Measurements from ENCODE around the gene MED13L. TPM values are rescaled to one million over a fixed set of nuclear protein-coding genes. Genes with fewer than 3 reads are reported as not detected.

The MED13L gene
- total and polyA plus RNA-seq, 2 of the 8 experiments (the other 6 are each of a cell fraction or from before 2014, with no cell fraction given) = 15.9 to 51.7 TPM

GRCh38 chr12:116187151-116187511 is 90.4 kb downstream of the MED13L start:
- Histone ChIP-seq H3K27ac (ENCODE audit: low read depth, low read length) (no peak overlapping the region), H3K14ac (ENCODE audit: insufficient read length) (no peak overlapping the region), H3K4me2 (ENCODE audit: insufficient read depth in 1 of 2, low read depth in 2 of 2, low read length in 2 of 2) (no peak overlapping the region), H3K79me2 (ENCODE audit: control insufficient read depth in 1 of 2, insufficient read depth in 2 of 2, low read length in 2 of 2) (peaks cover 0 to 80% of the 10 kb centered on the region in 2 experiments; a peak in 3 of 4 replicates), H3K36me3 (ENCODE audit: control insufficient read depth in 2 of 4, insufficient read depth in 4 of 4, low read length in 3 of 4) (no peaks in the 10 kb centered on the region), H2BK15ac (ENCODE audit: low read length) (no peak overlapping the region), H3K79me1 (ENCODE audit: low read depth, low read length) (no peaks in the 10 kb centered on the region), H2AK5ac (ENCODE audit: low read depth, low read length) (no peak overlapping the region), H3K23ac (ENCODE audit: insufficient read length) (no peak overlapping the region), H3K56ac (replicated peaks; ENCODE audit: insufficient read length, low read depth, low read length) (no peak overlapping the region), H2BK12ac (ENCODE audit: low read depth, low read length) (no peak overlapping the region), H4K5ac (ENCODE audit: insufficient read length, low read depth, low read length) (no peak overlapping the region), H2BK5ac (ENCODE audit: low read depth, low read length) (no peak overlapping the region), H3K18ac (ENCODE audit: extremely low read depth, low read length) (no peak overlapping the region), H3K9me3 (ENCODE audit: insufficient read depth in 2 of 2, low read depth in 1 of 2, low read length in 1 of 2) (no peaks in the 10 kb centered on the region), H2AFZ (ENCODE audit: low read length) (no peak overlapping the region), H3K4me3 (ENCODE audit: extremely low read depth in 1 of 4, insufficient read depth in 2 of 4, low read depth in 3 of 4, low read length in 4 of 4) (no peak overlapping the region), H3K4me1 (replicated peaks in 1 of 4; ENCODE audit: control insufficient read depth in 3 of 4, insufficient read depth in 4 of 4, low read length in 3 of 4) (no peaks in the 10 kb centered on the region), H4K91ac (replicated peaks; ENCODE audit: insufficient read length, low read length) (no peak overlapping the region), H4K20me1 (replicated peaks in 1 of 2; ENCODE audit: control insufficient read depth in 1 of 2, insufficient read depth in 2 of 2, low read length in 2 of 2) (peaks cover 2 to 9% of the 10 kb centered on the region in 2 experiments), H3K9ac (replicated peaks in 1 of 4; ENCODE audit: extremely low read depth in 1 of 4, low read depth in 3 of 4, low read length in 3 of 4) (no peak overlapping the region), H4K8ac (ENCODE audit: extremely low read depth, insufficient read depth, low read length) (no peak overlapping the region), H3K23me2 (ENCODE audit: low read depth, low read length) (no peaks in the 10 kb centered on the region; the same call in 1 of the 2 replicates), H3K27me3 (replicated peaks in 1 of 4; ENCODE audit: control insufficient read depth in 3 of 4, extremely low read depth in 1 of 4, insufficient read depth in 3 of 4, low read length in 3 of 4) (no peaks in the 10 kb centered on the region), H2BK20ac (ENCODE audit: low read length) (no peak overlapping the region), H2BK120ac (replicated peaks; ENCODE audit: low read depth, low read length) (no peak overlapping the region), H3K4ac (replicated peaks; ENCODE audit: insufficient read length, low read depth, low read length) (no peak overlapping the region)
- CTCF ChIA-PET (ENCODE audit: partially characterized antibody) = interaction anchor here (0.6 to 1.2 kb wide), 3 partner anchors 12 to 220 kb away, joined by 3 to 4 read pairs (median 4); no protein-coding TSS in a partner anchor
- TF ChIP-seq CTBP2 (IDR thresholded peaks at IDR 0.05; ENCODE audit: borderline replicate concordance, insufficient read depth, insufficient read length, low read length) (no peak), BCL11A (IDR thresholded peaks at IDR 0.05; ENCODE audit: low read depth in 2 of 2, low read length in 2 of 2) (no peak), USF2 (IDR thresholded peaks at IDR 0.05; ENCODE audit: low read length) (no peak)
- FAIRE-seq (no peak), DNase-seq (ENCODE audit: low read depth in 1 of 2, low spot score in 2 of 2) (no peak)
- WGBS, 2 experiments (ENCODE audit: extremely low coverage in 1 of 2, insufficient coverage in 1 of 2, insufficient read length in 1 of 2, insufficient replicate concordance in 2 of 2, low coverage in 1 of 2, low lambda C conversion rate in 2 of 2, missing lambda C conversion rate in 1 of 2) = 77% methylated on average over 1 of the region's 1 CpG; no CpG with 5 or more reads in 1 of the 2 experiments
- POLR2A ChIA-PET (ENCODE audit: partially characterized antibody) = no interaction called here
